Osteoblast (primary cell): Measurements from ENCODE around the gene EFNB2. TPM values are rescaled to one million over a fixed set of nuclear protein-coding genes. Genes with fewer than 3 reads are reported as not detected.

ENCODE experiments used
- DNase-seq: peaks from one replicate; pipeline ENCODE4 v3.0.0; 2011; ENCODE audit warnings: low spot score, mixed read lengths; ENCODE audit not compliant: insufficient read length; ENCODE audit errors: missing footprints
- H2AFZ ChIP-seq: 2 replicates; pipeline ENCODE4 v1.6.0; 2011; ENCODE audit warnings: mild to moderate bottlenecking, low read length
- H3K27ac ChIP-seq: 2 replicates; pipeline ENCODE4 v1.5.1; 2011; ENCODE audit warnings: mild to moderate bottlenecking, low read depth, low read length, moderate library complexity
- H3K27me3 ChIP-seq: 2 replicates; pipeline ENCODE4 v1.6.0; 2012; ENCODE audit warnings: mild to moderate bottlenecking, control low read depth, inconsistent platforms, low read length, moderate library complexity; ENCODE audit not compliant: insufficient read depth
- H3K36me3 ChIP-seq: 2 replicates; pipeline ENCODE4 v1.5.1; 2011; ENCODE audit warnings: mild to moderate bottlenecking, low read length, control low read depth, moderate library complexity; ENCODE audit not compliant: insufficient read depth
- H3K4me1 ChIP-seq: 2 replicates; pipeline ENCODE4 v1.5.1; 2011; ENCODE audit warnings: mild to moderate bottlenecking, low read length, control low read depth, moderate library complexity; ENCODE audit not compliant: insufficient read depth
- H3K4me2 ChIP-seq: 2 replicates; pipeline ENCODE4 v1.6.0; 2011; ENCODE audit warnings: mild to moderate bottlenecking, low read length; ENCODE audit not compliant: insufficient read depth
- H3K4me3 ChIP-seq: fragments of 200-600 bp; sonication (generic); 3 replicates; pipeline ENCODE4 v1.5.1; 2012; ENCODE audit warnings: mild to moderate bottlenecking, low read length, inconsistent platforms; ENCODE audit not compliant: insufficient read depth
- H3K79me2 ChIP-seq: 2 replicates; pipeline ENCODE4 v1.6.0; 2012; ENCODE audit warnings: mild to moderate bottlenecking, low read length, control low read depth, inconsistent platforms; ENCODE audit not compliant: insufficient read depth
- H3K9me3 ChIP-seq: 2 replicates; pipeline ENCODE4 v1.5.1; 2011; ENCODE audit warnings: low read depth, low read length, control low read depth
- H4K20me1 ChIP-seq: 2 replicates; pipeline ENCODE4 v1.6.0; 2012; ENCODE audit warnings: mild to moderate bottlenecking, low read length, control low read depth; ENCODE audit not compliant: insufficient read depth
- CTCF ChIP-seq: IDR thresholded peaks from 2 replicates; pipeline ENCODE4 v1.5.1; 2011; ENCODE audit warnings: mild to moderate bottlenecking, low read depth, low read length, moderate library complexity; ENCODE audit errors: extremely low read depth
- total RNA-seq: library from RNA; depleted of rRNA; stranded (reverse); fragments of >200 nt; gene quantifications from 2 replicates; pipeline ENCODE4 v1.2.3, GENCODE V29; 2012

EFNB2 gene
- total RNA-seq, 1 donor: 17.0 TPM

- Histone ChIP-seq H3K9me3 (no peaks in the 10 kb centered on the region), H4K20me1 (peaks cover 10% of the 10 kb centered on the region), H3K4me3 (no peak overlapping the region), H3K4me1 (peaks cover 6% of the 10 kb centered on the region), H3K36me3 (peaks cover 3% of the 10 kb centered on the region), H3K79me2 (peaks cover 86% of the 10 kb centered on the region), H3K27ac (no peak overlapping the region), H2AFZ (no peak overlapping the region), H3K27me3 (no peaks in the 10 kb centered on the region), H3K4me2 (no peak overlapping the region)
- TF ChIP-seq CTCF: no peak
- no peak for DNase-seq
Measured at GRCh38 chr13:106530980-106531481, 4.4 kb downstream of the EFNB2 start.

GRCh38 chr13:106530171-106530851, 5.2 kb downstream of the EFNB2 start:
- Histone ChIP-seq H2AFZ (no peak overlapping the region), H3K4me2 (no peak overlapping the region)

GRCh38 chr13:106529415-106530170, 5.9 kb downstream of the EFNB2 start:
- TF ChIP-seq CTCF: no peak
- Histone ChIP-seq H3K27me3 (no peaks in the 10 kb centered on the region), H3K36me3 (peaks cover 3% of the 10 kb centered on the region), H4K20me1 (peaks cover 15% of the 10 kb centered on the region), H3K4me3 (no peak overlapping the region), H3K27ac (no peak overlapping the region), H3K4me1 (peaks cover 4% of the 10 kb centered on the region), H3K4me2 (no peak overlapping the region), H3K79me2 (peaks cover 97% of the 10 kb centered on the region), H2AFZ (no peak overlapping the region), H3K9me3 (no peaks in the 10 kb centered on the region)
- DNase-seq: no peak

More at GRCh38 chr13:106530171-106530851, 5.2 kb downstream of the EFNB2 start:
- peaks cover 4% of the 10 kb centered on the region for H3K4me1 ChIP-seq
- no peak for TF ChIP-seq CTCF
- H3K4me3 ChIP-seq: no peak overlapping the region
- H3K79me2 ChIP-seq: peaks cover 93% of the 10 kb centered on the region
- peaks cover 3% of the 10 kb centered on the region for H3K36me3 ChIP-seq
- no peaks in the 10 kb centered on the region for H3K27me3 ChIP-seq
- no peak for DNase-seq
- no peaks in the 10 kb centered on the region for H3K9me3 ChIP-seq
- peaks cover 12% of the 10 kb centered on the region for H4K20me1 ChIP-seq
- no peak overlapping the region for H3K27ac ChIP-seq

GRCh38 chr13:106528718-106529414, 6.6 kb downstream of the EFNB2 start:
- no peaks in the 10 kb centered on the region for H3K27me3 ChIP-seq
- no peak overlapping the region for H3K4me2 ChIP-seq
- no peak overlapping the region for H3K27ac ChIP-seq
- TF ChIP-seq CTCF: no peak
- H3K9me3 ChIP-seq: no peaks in the 10 kb centered on the region
- peaks cover 3% of the 10 kb centered on the region for H3K36me3 ChIP-seq
- H3K79me2 ChIP-seq: peaks cover 97% of the 10 kb centered on the region
- peaks cover 4% of the 10 kb centered on the region for H3K4me1 ChIP-seq
- H4K20me1 ChIP-seq: peaks cover 15% of the 10 kb centered on the region
- H2AFZ ChIP-seq: no peak overlapping the region
- no peak overlapping the region for H3K4me3 ChIP-seq
- DNase-seq: no peak
